SW480 (cell line): ENCODE measurements around the gene C1QTNF1.

Experiments used
- DNase-seq: peaks from one replicate; pipeline ENCODE4 v3.0.0-alpha.2; 2016; ENCODE audit warnings: low spot score

The C1QTNF1 gene

GRCh38 chr17:79079421-79080200 is 55.6 kb downstream of the C1QTNF1 start:
- no peak for DNase-seq

- no peak for DNase-seq
Observed at GRCh38 chr17:79080349-79080748, 56.4 kb downstream of the C1QTNF1 start.

- DNase-seq: no peak
Observed at GRCh38 chr17:79080761-79081290, 56.9 kb downstream of the C1QTNF1 start.

GRCh38 chr17:79081571-79082276 is 57.8 kb downstream of the C1QTNF1 start:
- DNase-seq: no peak

GRCh38 chr17:79082311-79083190 is 58.6 kb downstream of the C1QTNF1 start:
- DNase-seq: no peak

- no peak for DNase-seq
Observed at GRCh38 chr17:79083191-79083971, 59.4 kb downstream of the C1QTNF1 start.

GRCh38 chr17:79084291-79085153 is 60.6 kb downstream of the C1QTNF1 start:
- DNase-seq: no peak

GRCh38 chr17:79085154-79085920 is 61.4 kb downstream of the C1QTNF1 start:
- no peak for DNase-seq

GRCh38 chr17:79085921-79086551 is 62.1 kb downstream of the C1QTNF1 start:
- no peak for DNase-seq

- no peak for DNase-seq
Observed at GRCh38 chr17:79086609-79087427, 62.8 kb downstream of the C1QTNF1 start.

- peak; percentile 34 for DNase-seq
Observed at GRCh38 chr17:79087428-79088143, 63.6 kb downstream of the C1QTNF1 start.

- DNase-seq: no peak
Observed at GRCh38 chr17:79088247-79088996, 64.5 kb downstream of the C1QTNF1 start.

GRCh38 chr17:79088997-79089328 is 65.0 kb downstream of the C1QTNF1 start:
- no peak for DNase-seq

GRCh38 chr17:79089720-79090442 is 65.9 kb downstream of the C1QTNF1 start:
- no peak for DNase-seq

GRCh38 chr17:79090443-79091225 is 66.7 kb downstream of the C1QTNF1 start:
- DNase-seq: no peak
